PFSK-1 (cell line): Measurements from ENCODE around the gene FRMD3.

ENCODE experiments used
- POLR2AphosphoS5 ChIP-seq: IDR thresholded peaks from 2 replicates; pipeline ENCODE4 v1.6.1; 2012; ENCODE audit warnings: low read depth, mild to moderate bottlenecking, control low read depth, low read length, moderate library complexity
- REST ChIP-seq, 2 experiments: IDR thresholded peaks; 2 replicates each; pipeline versions ENCODE4 v1.6.1 to v1.8.0; 2011 to 2012; ENCODE audit warnings: low read depth in 2 of 2, low read length in 2 of 2, control low read depth in 1 of 2, inconsistent platforms in 1 of 2, mild to moderate bottlenecking in 1 of 2, moderate library complexity in 1 of 2; ENCODE audit not compliant: insufficient read depth in 1 of 2
- TAF1 ChIP-seq: IDR thresholded peaks from 2 replicates; pipeline ENCODE4 v1.6.1; 2012; ENCODE audit warnings: low read length, control low read depth, borderline replicate concordance; ENCODE audit not compliant: insufficient read depth

- no peak for TF ChIP-seq POLR2AphosphoS5
- no peak for TF ChIP-seq REST (IDR thresholded peaks at IDR 0.05; ENCODE audit: insufficient read depth in 1 of 2, low read depth in 2 of 2, low read length in 2 of 2)
- no peak for TF ChIP-seq TAF1
These were observed 194.7 kb downstream of the FRMD3 start for GRCh38 chr9:83343366-83343999.
